Measurements from ENCODE around the gene HYOU1.
"Not testable (repeated sequence)": the region's sequence is repeated elsewhere in the genome, so short reads cannot be mapped to it uniquely, and the experiment has no call there.

HYOU1 gene

DNA sequence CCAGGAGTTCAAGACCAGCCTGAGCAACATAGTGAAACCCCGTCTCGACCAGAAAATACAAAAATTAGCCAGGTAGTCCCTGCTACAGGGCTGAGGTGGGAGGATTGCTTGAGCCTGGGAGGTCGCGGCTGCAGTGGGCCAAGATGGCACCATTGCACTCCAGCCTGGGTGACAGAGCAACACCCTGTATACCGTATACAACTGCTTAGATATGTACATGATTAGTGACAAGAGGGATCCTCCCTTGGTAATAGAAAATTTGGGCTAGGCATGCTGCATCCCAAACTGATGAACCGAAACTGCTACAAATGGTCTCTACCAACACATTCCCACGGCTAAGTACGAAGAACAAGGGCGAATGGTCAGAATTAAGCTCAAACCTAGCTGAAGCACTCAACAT lies 14.1 kb downstream of the HYOU1 start:
- DNase-seq = no peak

- DNase-seq = no peak
Observed at GRCh38 chr11:119041821-119042514, 15.0 kb downstream of the HYOU1 start.

GRCh38 chr11:119039471-119039870 lies 17.5 kb downstream of the HYOU1 start:
- not testable (repeated sequence) for DNase-seq

GRCh38 chr11:119038884-119039283 lies 18.1 kb downstream of the HYOU1 start:
- no peak for DNase-seq

DNA sequence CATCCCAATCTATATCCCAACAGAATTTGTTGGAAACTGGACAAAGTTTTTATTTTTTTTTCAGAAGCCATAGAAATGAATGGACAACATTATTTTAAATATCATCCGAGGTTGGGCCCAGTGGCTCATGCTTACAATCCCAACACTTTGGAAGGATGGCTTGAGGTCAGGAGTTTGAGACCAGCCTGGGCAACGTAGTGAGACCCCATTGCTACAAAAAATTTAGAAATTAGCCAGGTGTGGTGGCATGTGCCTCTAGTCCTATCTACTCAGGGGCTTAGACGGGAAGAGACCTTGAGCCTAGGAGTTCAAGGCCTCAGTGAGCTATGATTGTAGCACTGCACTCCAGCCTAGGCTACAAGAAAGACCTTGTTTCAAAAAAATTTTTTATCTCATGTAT lies 22.2 kb downstream of the HYOU1 start:
- no peak for DNase-seq

DNA sequence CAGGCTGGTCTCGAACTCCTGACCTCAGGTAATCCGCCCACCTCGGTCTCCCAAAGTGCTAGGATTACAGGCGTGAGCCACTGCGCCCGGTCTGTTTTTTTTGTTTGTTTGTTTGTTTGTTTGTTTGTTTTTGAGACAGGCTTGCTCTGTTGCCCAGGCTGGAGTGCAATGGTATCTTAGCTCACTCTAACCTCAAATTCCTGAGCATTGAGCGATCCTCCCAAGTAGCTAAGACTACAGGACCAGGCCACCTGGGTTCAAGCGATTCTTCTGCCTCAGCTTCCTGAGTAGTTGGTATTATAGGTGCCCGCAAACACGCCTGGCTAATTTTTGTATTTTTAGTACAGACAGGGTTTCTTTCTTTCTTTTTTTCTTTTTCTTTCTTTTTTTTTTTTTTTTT lies 23.6 kb downstream of the HYOU1 start:
- DNase-seq = not testable (repeated sequence)

GRCh38 chr11:119031912-119032280 lies 25.1 kb downstream of the HYOU1 start:
- no peak for DNase-seq

DNA sequence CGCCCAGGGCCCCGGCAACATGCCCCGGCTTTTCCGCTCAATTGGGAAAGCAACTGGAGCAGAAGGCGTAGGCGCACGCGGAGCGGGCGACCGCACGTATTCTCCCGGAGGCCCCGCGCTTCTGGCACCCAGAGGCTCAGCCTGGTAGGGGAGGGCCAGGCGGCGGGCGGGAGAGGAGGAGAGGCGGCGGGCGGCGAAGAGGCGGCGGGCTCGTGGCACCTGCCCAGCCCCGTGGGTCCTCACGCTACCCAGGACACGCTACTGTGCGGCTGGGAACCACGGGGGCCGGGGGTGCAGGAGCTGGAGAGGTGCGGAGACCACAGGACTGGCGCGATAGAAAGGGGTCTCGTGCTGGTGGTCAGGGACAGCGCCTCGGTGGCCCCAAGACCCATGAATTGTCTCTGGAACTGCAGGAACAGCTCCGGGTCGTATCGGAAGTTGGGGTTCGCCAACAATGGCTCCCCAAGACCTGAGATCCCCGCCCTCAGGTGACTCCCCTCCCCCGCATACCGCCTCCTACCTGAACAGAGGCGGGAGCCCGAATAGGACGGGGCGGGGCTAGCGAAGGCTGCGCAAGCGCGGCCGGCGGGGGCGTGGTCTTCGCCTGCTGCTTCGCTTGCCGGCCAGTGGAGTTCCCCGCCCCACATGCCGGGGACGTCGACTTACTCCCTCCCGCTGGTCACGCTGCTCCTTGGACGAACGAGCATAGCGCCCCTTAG lies 26.5 kb downstream of the HYOU1 start, which contains the start of gene SLC37A4:
TSS of gene SLC37A4 (minus strand) at position 549 of the 719 bp plus-strand sequence.
- peak; percentile 99 for DNase-seq

- DNase-seq = no peak
Observed at GRCh38 chr11:119030029-119030328, 27.0 kb downstream of the HYOU1 start.

GRCh38 chr11:119029340-119030028 lies 27.5 kb downstream of the HYOU1 start:
- DNase-seq = no peak

- no peak for DNase-seq
Observed at GRCh38 chr11:119029069-119029339, 28.0 kb downstream of the HYOU1 start.

DNA sequence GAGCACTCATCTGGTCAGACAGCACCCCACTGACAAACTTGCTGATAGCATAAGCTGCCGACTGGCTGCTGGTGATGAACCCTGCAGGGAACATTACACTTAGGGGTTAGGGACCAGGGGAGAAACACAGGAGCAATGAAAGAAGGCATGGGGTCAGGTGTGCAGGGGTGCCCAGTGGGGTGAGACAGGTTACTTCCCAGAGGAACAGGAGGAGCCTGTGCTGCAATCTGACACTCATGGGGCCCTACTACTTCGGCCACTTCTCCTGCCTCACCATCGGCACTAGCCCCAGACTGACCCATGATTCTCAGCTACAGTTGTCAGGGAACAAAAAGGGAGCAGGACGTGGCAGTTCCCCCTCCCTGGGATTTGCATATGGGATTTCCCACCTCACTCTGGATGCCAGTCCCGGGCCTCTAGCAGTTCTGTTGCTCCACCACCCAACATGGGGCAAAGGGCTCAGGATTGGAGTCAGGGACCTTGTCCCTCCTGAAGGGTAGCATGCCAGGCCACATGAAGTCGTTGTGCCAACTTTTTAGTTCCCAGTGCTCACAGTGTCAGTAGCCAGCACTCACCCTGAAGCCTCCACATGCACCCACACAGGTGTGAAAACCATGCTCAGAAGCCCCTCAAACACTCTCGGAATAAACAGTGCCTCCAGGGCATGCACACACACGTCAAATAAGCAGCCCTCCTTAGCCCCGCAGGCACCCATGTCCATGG lies 28.5 kb downstream of the HYOU1 start:
- DNase-seq = no peak

DNA sequence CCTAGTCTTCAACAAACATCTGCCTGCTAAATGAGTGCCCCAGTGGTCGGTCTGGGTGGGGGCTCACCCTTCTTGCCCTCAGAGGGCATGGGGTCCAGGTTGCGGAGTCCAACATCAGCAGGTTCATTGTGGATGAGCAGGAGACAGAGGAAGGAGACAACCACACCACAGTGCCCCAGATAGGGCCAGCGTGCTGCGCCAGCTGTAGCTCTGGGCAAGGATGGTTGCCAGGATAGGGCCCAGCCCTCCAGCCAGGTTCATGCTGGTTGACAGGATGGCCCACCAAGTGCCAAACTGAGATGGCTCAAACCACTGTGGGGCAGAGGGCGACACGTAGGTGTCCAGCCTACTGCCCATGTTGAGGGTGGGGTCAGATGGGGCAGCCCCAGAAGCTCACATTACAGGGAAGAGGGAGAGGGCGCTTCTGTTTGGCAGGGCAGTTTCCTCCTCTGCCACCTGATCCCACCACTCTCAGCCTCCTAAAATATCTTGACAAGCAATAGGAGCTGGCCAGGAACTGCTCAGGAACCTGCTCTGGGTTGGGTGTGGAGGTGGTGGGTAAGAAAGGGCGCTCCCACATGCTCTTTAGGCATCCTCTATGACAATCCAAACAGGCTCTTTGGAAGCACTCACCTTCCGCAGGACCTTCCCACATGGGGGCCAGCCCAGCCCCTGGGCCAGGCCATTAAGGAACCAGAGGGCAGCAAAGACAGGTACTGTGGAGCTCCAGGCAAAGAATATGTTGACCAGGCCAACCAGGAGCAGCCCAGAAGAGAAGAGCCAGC lies 29.3 kb downstream of the HYOU1 start:
- no peak for DNase-seq

DNA sequence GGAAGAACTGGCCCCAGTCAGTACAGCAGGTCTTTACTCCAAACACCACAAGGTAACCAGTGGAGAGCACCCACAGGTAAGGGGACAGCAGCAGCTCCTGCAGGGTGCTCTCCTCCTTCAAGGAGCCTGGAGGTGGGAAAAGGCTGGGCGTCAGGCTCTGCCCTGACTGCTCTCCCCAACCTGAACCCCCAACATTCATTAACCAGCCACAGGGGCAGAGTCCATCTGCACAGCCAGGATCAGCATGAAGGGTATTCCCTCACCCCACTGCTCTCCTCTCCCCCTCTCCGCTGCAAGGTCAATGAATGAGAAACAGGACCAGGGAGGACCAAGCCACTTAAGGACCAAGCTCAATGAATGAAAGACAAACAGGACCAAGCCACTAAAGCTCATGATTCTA lies 30.0 kb downstream of the HYOU1 start:
- DNase-seq = no peak

GRCh38 chr11:119025978-119026766 lies 30.8 kb downstream of the HYOU1 start:
- DNase-seq = no peak

GRCh38 chr11:119025541-119025940 lies 31.5 kb downstream of the HYOU1 start:
- no peak for DNase-seq

DNA sequence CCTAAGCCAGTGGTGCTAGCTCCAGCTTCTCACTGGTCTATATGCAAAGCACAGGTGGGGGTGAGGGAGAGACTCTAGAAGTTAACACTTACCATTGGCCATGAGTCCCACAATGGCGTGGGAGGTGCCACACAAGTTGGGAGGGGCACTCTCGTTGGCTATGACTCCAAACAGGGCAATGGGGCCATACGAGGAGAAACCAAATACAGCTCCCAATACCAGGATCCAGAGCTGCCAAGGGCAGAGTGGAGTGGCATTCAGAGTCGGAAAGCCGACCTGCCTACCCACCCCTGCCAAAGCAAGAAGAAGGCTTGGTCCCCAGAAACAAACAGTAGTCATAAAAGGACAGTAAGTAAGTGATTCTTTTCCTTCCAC lies 31.9 kb downstream of the HYOU1 start:
- no peak for DNase-seq

- DNase-seq = no peak
Observed at GRCh38 chr11:119024430-119025098, 32.4 kb downstream of the HYOU1 start.

GRCh38 chr11:119023741-119024140 lies 33.3 kb downstream of the HYOU1 start:
- DNase-seq = no peak

- DNase-seq = no peak
Observed at GRCh38 chr11:119021631-119022030, 35.4 kb downstream of the HYOU1 start.

DNA sequence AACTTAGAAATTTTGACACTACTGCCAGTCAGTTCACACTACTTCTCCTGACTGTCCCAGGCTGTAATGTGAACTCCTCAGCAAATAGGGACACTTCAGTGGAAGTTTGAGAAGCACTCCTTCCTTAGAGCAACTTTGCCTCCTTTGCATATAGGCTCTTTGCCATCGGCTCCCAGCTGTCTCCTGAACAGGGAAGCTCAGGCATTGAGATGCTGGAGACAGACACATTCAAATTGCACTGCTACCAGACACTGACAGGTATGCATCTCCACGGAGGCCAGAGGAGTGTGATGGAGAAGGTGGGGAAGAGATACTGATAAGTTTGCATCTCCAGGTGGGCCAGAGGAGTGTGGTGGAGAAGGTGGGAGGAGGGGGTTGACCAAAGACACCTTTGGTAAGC lies 37.0 kb downstream of the HYOU1 start:
- DNase-seq = no peak

Measured in T-helper 9 cell (primary cell).